ENCODE measurements around the gene HAUS7.

Gene HAUS7

DNA sequence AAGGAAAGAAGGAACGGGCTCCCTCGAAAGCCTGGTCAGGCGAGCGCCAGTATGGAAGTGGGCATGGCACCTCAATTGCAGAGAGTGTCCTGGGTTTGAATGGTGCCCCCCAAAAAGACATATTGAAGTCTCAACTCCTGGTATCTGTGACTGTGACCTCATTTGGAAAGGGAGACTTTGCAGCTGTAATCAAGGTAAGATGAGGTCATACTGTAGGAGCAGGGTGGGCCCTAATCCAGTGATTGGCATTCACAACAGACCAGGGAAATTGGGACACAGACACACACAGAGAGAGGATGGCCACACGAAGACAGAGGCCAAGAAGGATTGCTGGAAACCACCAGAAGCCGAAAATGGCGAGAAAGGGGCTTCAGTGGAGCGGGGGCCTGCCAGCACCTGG, 52.7 kb downstream of the HAUS7 start:
- Histone ChIP-seq H2BK12ac (ENCODE audit: low read length in 2 of 2) (no peak overlapping the region), H3K79me1 (replicated peaks; ENCODE audit: low read length, poor library complexity, severe bottlenecking) (no peaks in the 10 kb centered on the region), H3K4me2 (ENCODE audit: low read length, poor library complexity, severe bottlenecking) (no peak overlapping the region), H3K14ac (ENCODE audit: low read length in 2 of 2) (no peak overlapping the region), H3K4me1 (ENCODE audit: control insufficient read depth, insufficient read depth, low read depth, low read length) (peaks cover 2% of the 10 kb centered on the region), H2BK120ac (ENCODE audit: low read depth, low read length) (no peak overlapping the region), H3K9me3 (ENCODE audit: control insufficient read depth, low read length) (no peaks in the 10 kb centered on the region), H4K8ac (ENCODE audit: low read length) (no peak overlapping the region), H3K9ac (ENCODE audit: low read length) (no peak overlapping the region), H3K36me3 (ENCODE audit: control insufficient read depth in 1 of 2, insufficient read depth in 2 of 2, low read depth in 1 of 2, low read length in 2 of 2) (no peaks in the 10 kb centered on the region), H2AK5ac (ENCODE audit: low read length, severe bottlenecking) (no peak overlapping the region), H2BK5ac (ENCODE audit: low read depth, low read length, poor library complexity, severe bottlenecking) (no peak overlapping the region), H2BK15ac (ENCODE audit: low read depth, poor library complexity, severe bottlenecking) (no peak overlapping the region), H3K27me3 (ENCODE audit: control insufficient read depth in 1 of 2, insufficient read depth in 1 of 2, low read length in 2 of 2) (peaks cover 13 to 71% of the 10 kb centered on the region in 2 experiments), H3K18ac (ENCODE audit: low read depth in 1 of 2, low read length in 2 of 2) (no peak overlapping the region), H2AFZ (ENCODE audit: low read depth, low read length) (no peak overlapping the region), H3K4me3 (ENCODE audit: insufficient read depth in 1 of 2, low read depth in 1 of 2, low read length in 2 of 2) (no peak overlapping the region), H3K27ac (ENCODE audit: low read length, poor library complexity, severe bottlenecking) (no peak overlapping the region), H3K23ac (ENCODE audit: low read length in 2 of 2) (no peak overlapping the region), H4K91ac (ENCODE audit: low read length) (no peak overlapping the region), H3K4ac (ENCODE audit: low read depth in 1 of 2, low read length in 2 of 2) (no peak overlapping the region)
- no peak for DNase-seq
- WGBS: 80% methylated on average over 8 of the region's 8 CpGs

DNA sequence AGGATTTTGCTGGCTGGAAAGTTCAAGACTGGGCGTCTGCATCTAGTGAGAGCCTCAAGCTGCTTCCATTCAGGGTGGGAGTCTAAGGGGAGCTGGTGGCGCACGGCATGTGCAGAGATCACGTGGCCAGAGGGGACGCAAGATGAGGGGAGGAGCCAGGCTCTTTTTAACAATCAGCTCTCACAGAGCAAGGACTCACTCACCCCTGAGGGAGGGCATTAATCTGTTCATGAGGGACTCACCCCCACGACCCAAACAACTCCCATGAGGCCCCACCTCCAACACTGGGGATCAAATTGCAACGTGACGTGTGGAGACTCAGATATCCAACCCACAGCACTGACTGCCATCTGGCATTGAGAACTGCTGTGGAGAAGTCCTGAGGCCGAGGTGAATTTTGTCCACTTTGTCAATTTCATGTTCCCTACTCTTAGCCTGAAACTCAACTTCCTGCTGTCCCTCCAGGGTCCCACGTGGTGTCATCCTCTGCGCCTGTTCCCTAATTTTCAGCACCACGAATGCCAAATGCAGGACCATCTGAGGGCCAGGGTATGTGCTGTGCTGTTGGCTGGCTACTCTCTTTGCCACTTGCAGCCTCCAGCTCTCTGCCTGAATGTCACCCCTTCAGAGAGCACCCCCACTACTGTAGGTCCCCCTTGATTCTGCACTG, 53.5 kb downstream of the HAUS7 start:
- H4K8ac ChIP-seq (ENCODE audit: low read length): no peak overlapping the region
- H3K79me1 ChIP-seq (replicated peaks; ENCODE audit: low read length, poor library complexity, severe bottlenecking): no peaks in the 10 kb centered on the region
- no peak overlapping the region for H3K4ac ChIP-seq (ENCODE audit: low read depth in 1 of 2, low read length in 2 of 2)
- H3K4me2 ChIP-seq (ENCODE audit: low read length, poor library complexity, severe bottlenecking): no peak overlapping the region
- H3K4me3 ChIP-seq (ENCODE audit: insufficient read depth in 1 of 2, low read depth in 1 of 2, low read length in 2 of 2): no peak overlapping the region
- H3K4me1 ChIP-seq (ENCODE audit: control insufficient read depth, insufficient read depth, low read depth, low read length): peaks cover 2% of the 10 kb centered on the region
- H3K9me3 ChIP-seq (ENCODE audit: control insufficient read depth, low read length): no peaks in the 10 kb centered on the region
- no peak overlapping the region for H3K9ac ChIP-seq (ENCODE audit: low read length)
- no peak overlapping the region for H2BK5ac ChIP-seq (ENCODE audit: low read depth, low read length, poor library complexity, severe bottlenecking)
- H2AFZ ChIP-seq (ENCODE audit: low read depth, low read length): no peak overlapping the region
- no peak for DNase-seq
- H3K36me3 ChIP-seq (ENCODE audit: control insufficient read depth in 1 of 2, insufficient read depth in 2 of 2, low read depth in 1 of 2, low read length in 2 of 2): no peaks in the 10 kb centered on the region
- no peak overlapping the region for H2BK120ac ChIP-seq (ENCODE audit: low read depth, low read length)
- H3K18ac ChIP-seq (ENCODE audit: low read depth in 1 of 2, low read length in 2 of 2): no peak overlapping the region
- H4K91ac ChIP-seq (ENCODE audit: low read length): no peak overlapping the region
- H2BK15ac ChIP-seq (ENCODE audit: low read depth, poor library complexity, severe bottlenecking): no peak overlapping the region
- no peak overlapping the region for H3K27ac ChIP-seq (ENCODE audit: low read length, poor library complexity, severe bottlenecking)
- 75% methylated on average over 10 of the region's 12 CpGs for WGBS
- H3K27me3 ChIP-seq (ENCODE audit: control insufficient read depth in 1 of 2, insufficient read depth in 1 of 2, low read length in 2 of 2): peaks cover 20 to 76% of the 10 kb centered on the region in 2 experiments
- no peak overlapping the region for H3K14ac ChIP-seq (ENCODE audit: low read length in 2 of 2)
- H3K23ac ChIP-seq (ENCODE audit: low read length in 2 of 2): no peak overlapping the region
- H2BK12ac ChIP-seq (ENCODE audit: low read length in 2 of 2): no peak overlapping the region
- no peak overlapping the region for H2AK5ac ChIP-seq (ENCODE audit: low read length, severe bottlenecking)

DNA sequence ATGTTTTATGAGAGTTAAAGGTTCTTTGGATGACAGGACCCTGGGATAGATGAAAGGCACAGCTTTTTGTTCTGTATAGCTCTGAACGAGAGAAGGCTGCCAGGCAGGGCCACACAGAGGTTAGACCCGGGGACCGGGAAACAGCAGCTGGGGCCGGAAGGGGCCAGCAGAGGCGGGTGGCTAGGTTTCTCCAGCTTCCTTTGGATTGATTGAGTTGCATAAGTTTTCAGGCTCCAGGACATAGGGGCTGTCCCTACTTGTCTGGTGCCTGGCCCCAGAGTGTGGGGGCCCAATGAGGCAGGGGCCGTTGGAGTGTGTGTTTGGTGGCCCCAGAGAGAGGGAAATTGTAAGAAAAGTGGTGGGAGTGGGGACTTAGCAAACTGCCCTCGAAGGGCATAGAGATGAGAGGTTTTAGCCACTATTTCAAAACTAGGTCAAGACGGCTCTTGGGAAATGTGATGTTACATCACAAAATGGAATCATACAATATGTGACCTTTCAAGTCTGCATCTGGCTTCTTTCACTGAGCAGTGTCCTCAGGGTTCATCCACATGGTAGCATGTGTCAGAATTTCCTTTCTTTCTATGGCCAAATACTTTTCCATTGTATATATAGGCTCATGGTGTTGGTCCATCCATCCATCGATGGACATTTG, 55.4 kb downstream of the HAUS7 start:
- Histone ChIP-seq H3K27ac (ENCODE audit: low read length, poor library complexity, severe bottlenecking) (no peak overlapping the region), H2BK15ac (ENCODE audit: low read depth, poor library complexity, severe bottlenecking) (no peak overlapping the region), H2AFZ (ENCODE audit: low read depth, low read length) (no peak overlapping the region), H4K91ac (ENCODE audit: low read length) (no peak overlapping the region), H2BK120ac (ENCODE audit: low read depth, low read length) (no peak overlapping the region), H3K4me1 (ENCODE audit: control insufficient read depth, insufficient read depth, low read depth, low read length) (peaks cover 2% of the 10 kb centered on the region), H3K9me3 (ENCODE audit: control insufficient read depth, low read length) (no peaks in the 10 kb centered on the region), H3K79me1 (replicated peaks; ENCODE audit: low read length, poor library complexity, severe bottlenecking) (no peaks in the 10 kb centered on the region), H3K14ac (ENCODE audit: low read length in 2 of 2) (no peak overlapping the region), H2BK5ac (ENCODE audit: low read depth, low read length, poor library complexity, severe bottlenecking) (no peak overlapping the region), H3K4me2 (ENCODE audit: low read length, poor library complexity, severe bottlenecking) (no peak overlapping the region), H3K23ac (ENCODE audit: low read length in 2 of 2) (no peak overlapping the region), H3K18ac (ENCODE audit: low read depth in 1 of 2, low read length in 2 of 2) (no peak overlapping the region), H3K27me3 (ENCODE audit: control insufficient read depth in 1 of 2, insufficient read depth in 1 of 2, low read length in 2 of 2) (peaks cover 31 to 87% of the 10 kb centered on the region in 2 experiments), H3K36me3 (ENCODE audit: control insufficient read depth in 1 of 2, insufficient read depth in 2 of 2, low read depth in 1 of 2, low read length in 2 of 2) (no peaks in the 10 kb centered on the region), H3K4me3 (ENCODE audit: insufficient read depth in 1 of 2, low read depth in 1 of 2, low read length in 2 of 2) (no peak overlapping the region), H3K4ac (ENCODE audit: low read depth in 1 of 2, low read length in 2 of 2) (no peak overlapping the region), H4K8ac (ENCODE audit: low read length) (no peak overlapping the region), H2AK5ac (ENCODE audit: low read length, severe bottlenecking) (no peak overlapping the region), H2BK12ac (ENCODE audit: low read length in 2 of 2) (no peak overlapping the region), H3K9ac (ENCODE audit: low read length) (no peak overlapping the region)
- 82% methylated on average over 7 of the region's 9 CpGs for WGBS
- peak; percentile 46 for DNase-seq

DNA sequence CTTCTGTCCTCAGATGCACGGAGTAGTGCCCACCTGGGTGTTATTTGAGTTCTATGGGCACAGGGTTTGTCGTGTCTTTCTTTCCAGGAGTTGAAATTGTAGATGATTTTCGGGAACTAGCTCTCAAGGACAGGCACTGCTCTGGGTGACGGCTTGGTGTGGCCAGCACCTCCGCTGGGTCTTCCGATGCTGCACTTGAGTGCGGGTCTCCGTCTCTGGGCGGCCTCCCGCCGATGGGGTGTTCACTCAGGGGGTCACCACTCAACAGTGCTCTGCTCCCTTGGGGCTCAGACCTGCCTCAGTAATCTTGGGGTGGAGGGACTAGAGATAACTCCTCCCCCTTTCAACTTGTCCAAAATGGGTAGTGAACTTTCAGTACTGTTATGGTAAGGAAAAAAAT, 56.6 kb downstream of the HAUS7 start:
- Histone ChIP-seq H4K91ac (ENCODE audit: low read length) (no peak overlapping the region), H4K8ac (ENCODE audit: low read length) (no peak overlapping the region), H2BK120ac (ENCODE audit: low read depth, low read length) (no peak overlapping the region), H3K79me1 (replicated peaks; ENCODE audit: low read length, poor library complexity, severe bottlenecking) (no peaks in the 10 kb centered on the region), H2BK15ac (ENCODE audit: low read depth, poor library complexity, severe bottlenecking) (no peak overlapping the region), H3K14ac (ENCODE audit: low read length in 2 of 2) (no peak overlapping the region), H3K27me3 (ENCODE audit: control insufficient read depth in 1 of 2, insufficient read depth in 1 of 2, low read length in 2 of 2) (peaks cover 31 to 74% of the 10 kb centered on the region in 2 experiments), H3K4ac (ENCODE audit: low read depth in 1 of 2, low read length in 2 of 2) (no peak overlapping the region), H2AK5ac (ENCODE audit: low read length, severe bottlenecking) (no peak overlapping the region), H3K18ac (ENCODE audit: low read depth in 1 of 2, low read length in 2 of 2) (no peak overlapping the region), H3K23ac (ENCODE audit: low read length in 2 of 2) (no peak overlapping the region), H3K9me3 (ENCODE audit: control insufficient read depth, low read length) (no peaks in the 10 kb centered on the region), H3K4me2 (ENCODE audit: low read length, poor library complexity, severe bottlenecking) (no peak overlapping the region), H3K9ac (ENCODE audit: low read length) (no peak overlapping the region), H2BK12ac (ENCODE audit: low read length in 2 of 2) (no peak overlapping the region), H2AFZ (ENCODE audit: low read depth, low read length) (no peak overlapping the region), H3K36me3 (ENCODE audit: control insufficient read depth in 1 of 2, insufficient read depth in 2 of 2, low read depth in 1 of 2, low read length in 2 of 2) (no peaks in the 10 kb centered on the region), H3K4me3 (ENCODE audit: insufficient read depth in 1 of 2, low read depth in 1 of 2, low read length in 2 of 2) (no peak overlapping the region), H3K27ac (ENCODE audit: low read length, poor library complexity, severe bottlenecking) (no peak overlapping the region), H3K4me1 (ENCODE audit: control insufficient read depth, insufficient read depth, low read depth, low read length) (peaks cover 2% of the 10 kb centered on the region), H2BK5ac (ENCODE audit: low read depth, low read length, poor library complexity, severe bottlenecking) (no peak overlapping the region)
- no peak for DNase-seq
- 85% methylated on average over 3 of the region's 11 CpGs for WGBS

Measured in mesenchymal stem cell (in vitro differentiated cells and primary cell).